NCI-H1930 (cell line): ENCODE measurements around the gene CDKN1C.

ENCODE experiments used
- DNase-seq, 2 experiments: peaks; one replicate each; lab custom pipeline; 2025; lab: John Stamatoyannopoulos, UW

Gene CDKN1C

GRCh38 chr11:2885678-2886081 lies at the start of gene CDKN1C:
Gene CDKN1C, minus strand, starts transcription at chr11:2885775. Its CDS starts 319 bp downstream, at chr11:2885456.
- DNase-seq = peak; percentile 72 to 87

- DNase-seq = no peak
Observed at GRCh38 chr11:2934611-2935239, 49.1 kb upstream of the CDKN1C start.

DNA sequence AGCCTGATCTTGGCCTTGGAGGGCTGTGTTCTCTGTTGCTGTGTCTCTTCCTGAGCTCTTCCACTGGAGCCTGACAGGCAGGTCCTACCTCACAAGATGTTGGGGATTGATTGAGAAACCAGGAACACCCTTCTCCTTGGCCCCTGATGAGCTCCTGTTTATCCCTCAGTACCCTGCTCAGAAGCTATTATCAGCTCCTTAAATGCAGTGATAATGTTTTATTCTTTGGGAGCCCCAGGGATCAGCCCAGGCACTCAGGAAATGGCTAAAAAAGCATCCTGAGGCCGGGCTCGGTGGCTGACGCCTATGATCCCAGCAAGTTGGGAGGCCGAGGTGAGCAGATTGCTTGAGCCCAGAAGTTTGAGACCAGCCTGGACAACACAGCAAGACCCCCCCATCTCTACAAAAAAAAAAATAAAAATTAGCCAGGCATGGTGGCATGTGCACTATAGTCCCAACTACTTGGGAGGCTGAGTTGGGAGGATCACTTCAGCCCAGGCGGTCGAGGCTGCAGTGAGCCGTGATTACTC lies 48.5 kb upstream of the CDKN1C start:
- no peak for DNase-seq

GRCh38 chr11:2933375-2934020 lies 47.9 kb upstream of the CDKN1C start:
- no peak for DNase-seq

DNA sequence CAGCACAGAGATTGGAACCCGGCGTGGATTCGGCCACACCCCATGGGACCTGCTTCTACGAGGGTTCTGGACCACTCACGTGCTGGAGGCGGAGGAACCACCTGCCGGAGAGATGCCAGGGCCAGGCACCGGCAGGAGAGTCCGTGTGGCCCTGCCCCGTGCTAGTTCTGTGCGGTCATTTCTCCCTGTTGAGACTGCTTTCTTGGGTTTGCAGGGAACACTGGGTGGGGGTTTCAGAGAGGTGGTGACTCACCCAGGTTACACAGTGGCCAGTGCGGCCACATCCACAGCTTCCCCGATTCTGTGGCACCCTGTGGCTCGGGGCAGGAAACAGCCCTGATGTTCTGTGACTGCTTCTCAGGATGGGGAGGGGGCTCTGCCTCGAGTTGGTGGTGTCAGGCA lies 47.3 kb upstream of the CDKN1C start:
- no peak for DNase-seq

DNA sequence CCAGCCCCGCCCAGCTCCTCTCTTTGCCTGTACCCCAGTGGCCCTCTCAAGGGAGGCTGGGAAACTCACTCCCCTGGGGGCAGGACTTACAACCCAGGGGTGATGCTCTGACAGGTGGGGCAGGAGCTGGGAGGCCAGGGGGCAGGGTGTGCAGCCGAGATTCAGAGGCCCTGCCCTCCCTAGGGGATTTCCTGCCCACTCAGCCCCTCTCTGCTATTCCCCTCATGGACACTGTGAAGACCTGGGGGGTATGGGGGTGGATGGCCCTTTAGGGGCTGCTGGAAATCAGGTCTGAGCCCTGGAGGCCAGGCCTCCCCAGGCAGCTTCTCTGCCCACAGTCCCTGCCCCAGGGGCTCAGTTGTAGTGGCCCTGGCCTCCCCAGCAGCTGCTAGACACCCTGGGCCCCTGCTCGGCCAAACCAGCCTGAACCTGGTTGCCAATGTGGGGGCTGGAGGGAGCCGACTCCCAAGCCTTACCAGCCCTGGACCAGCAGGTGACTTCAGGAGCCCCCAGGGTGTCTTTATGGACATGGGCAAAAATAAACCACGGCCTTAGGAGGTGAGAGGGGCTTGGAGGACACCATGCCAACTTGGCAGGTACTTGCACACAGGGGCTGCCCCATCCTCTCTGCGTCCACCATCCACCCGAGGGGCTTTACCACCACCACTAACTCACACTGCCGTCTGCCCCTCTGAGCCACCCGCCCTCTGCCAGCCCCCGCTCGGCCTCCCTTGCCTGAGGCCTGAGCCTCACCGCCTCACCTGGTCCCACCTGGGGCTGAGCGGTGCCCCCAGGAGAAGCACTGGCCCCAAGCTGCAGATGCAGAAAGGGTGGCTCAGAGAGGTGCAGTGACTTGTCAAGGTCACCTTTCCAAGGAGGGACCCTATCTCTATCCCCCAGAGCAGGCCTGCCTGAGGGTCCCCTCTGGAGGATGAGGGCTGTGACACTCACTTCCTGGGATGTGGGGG lies 46.5 kb upstream of the CDKN1C start:
- no peak for DNase-seq

DNA sequence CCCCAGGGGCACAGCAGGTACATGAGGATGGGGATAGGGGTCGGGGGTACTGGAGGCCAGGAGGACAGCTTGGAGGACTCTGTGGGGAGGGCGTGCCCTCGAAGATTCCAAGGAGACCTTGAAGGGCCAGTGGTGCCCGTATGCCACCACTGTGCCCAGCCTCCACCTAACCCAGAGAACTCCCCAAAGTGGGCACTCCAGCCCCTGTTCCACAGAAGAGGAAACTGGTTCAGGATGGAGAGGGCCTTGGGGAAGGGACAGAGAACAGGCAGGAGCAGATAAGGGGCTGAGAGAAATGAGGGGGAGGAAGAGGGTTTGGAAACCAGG lies 45.8 kb upstream of the CDKN1C start:
- no peak for DNase-seq

DNA sequence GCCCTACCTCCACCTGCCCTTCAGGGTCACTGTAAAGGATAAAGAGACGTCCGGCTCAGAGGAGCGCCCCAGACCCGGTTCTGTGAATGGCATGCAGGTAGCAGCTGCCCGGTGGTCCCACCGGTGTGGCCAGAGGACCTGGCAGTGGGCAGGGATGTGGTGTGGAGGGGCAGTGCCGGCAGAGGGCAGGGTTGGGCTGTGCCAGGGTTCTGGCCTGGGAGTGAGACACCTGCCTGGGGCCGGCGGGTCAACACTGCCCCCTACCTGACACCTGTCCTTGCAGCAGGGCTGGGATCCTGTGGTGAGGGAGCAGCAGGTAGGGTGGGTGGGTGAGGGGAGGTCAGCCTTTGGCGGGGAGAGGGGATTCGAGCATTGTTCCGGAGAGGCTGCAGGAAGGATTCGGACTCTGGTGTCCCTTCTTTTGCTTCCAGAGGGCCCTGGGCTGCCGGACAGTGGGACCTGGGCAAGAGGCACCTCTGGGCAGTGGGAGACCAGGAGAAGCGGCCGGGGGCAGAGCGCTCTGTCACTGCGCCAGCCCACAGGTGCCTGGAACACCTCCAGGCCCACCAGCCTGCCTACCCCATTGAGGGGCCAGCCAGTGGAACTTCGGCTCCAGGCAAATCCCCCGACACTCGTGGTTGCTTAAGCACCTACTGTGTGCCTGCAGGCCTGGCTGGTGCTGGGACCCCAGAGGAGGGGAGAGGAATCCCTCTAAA lies 45.3 kb upstream of the CDKN1C start:
- peak; percentile 19 to 52 for DNase-seq

- DNase-seq = no peak
Observed at GRCh38 chr11:2929950-2930703, 44.6 kb upstream of the CDKN1C start.

- DNase-seq = no peak
Observed at GRCh38 chr11:2929531-2929949, 44.0 kb upstream of the CDKN1C start.

GRCh38 chr11:2928605-2929530 lies 43.3 kb upstream of the CDKN1C start, which contains the start of gene PHLDA2:
Gene PHLDA2, minus strand, starts transcription at chr11:2929420. Its CDS starts 56 bp downstream, at chr11:2929364.
- no peak for DNase-seq

GRCh38 chr11:2927851-2928604 lies 42.5 kb upstream of the CDKN1C start:
- DNase-seq = no peak

- DNase-seq = no peak
Observed at GRCh38 chr11:2927121-2927800, 41.7 kb upstream of the CDKN1C start.

GRCh38 chr11:2926611-2927051 lies 41.1 kb upstream of the CDKN1C start:
- no peak for DNase-seq

DNA sequence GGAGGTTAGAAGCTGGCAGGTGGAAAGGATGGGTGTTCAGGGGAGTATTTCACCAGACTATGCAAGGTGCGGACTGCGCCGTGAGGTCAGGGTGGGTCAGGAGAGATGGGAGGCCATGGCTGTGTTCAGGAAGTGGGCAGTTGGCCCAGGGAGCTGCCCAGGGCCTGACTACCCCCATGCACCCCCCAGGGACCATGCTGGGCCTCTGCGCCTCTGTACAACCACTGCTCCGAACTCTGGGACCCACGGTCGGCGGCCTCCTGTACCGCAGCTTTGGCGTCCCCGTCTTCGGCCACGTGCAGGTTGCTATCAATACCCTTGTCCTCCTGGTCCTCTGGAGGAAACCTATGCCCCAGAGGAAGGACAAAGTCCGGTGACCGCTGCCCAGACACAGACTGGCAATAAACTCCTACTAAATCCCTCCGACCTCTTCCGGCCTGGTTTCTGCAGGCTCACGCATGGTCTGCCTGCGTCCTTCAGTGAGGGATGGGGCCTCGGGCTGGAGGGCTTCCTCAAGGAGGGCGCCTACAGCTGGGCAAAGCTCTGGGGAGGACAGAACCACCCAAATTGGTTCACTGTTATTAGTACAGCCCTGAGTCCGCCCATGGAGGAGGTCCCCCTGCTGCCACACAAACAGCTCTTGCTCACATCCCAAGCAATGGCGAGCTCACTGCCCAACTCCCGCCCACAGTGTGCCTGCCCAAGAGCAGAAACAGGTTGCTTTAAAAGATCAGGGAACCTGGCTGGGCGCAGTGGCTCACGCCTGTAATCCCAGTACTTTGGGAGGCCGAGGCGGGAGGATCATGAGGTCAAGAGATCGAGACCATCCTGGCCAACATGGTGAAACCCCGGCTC lies 39.5 kb upstream of the CDKN1C start:
- DNase-seq = no peak

DNA sequence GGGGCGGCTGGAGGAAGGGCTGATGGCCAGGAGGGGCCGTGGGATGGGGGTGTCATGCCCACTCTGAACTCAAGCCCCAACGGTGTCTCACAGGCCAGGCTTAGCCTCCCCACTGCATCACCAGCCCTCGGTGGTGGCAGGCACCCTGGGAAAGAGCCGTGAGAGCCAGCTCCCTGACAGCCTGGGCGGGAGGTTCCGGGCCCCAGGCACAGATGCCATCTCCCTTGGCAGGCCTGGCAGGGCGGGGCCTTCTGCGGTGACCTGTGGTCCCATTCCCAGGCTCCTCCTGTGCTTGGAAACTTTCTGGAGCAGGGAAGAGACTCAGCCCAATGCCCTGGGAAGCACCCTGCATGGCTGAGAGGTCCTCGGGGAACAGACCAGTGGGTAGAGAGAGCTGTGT lies 38.8 kb upstream of the CDKN1C start:
- DNase-seq = no peak
